Measurements from ENCODE around the gene MCUB.

GRCh38 chr4:109648266-109648996 lies 88.4 kb downstream of the MCUB start:
- no peak for TF ChIP-seq POLR2AphosphoS5 (IDR thresholded peaks at IDR 0.05; ENCODE audit: borderline replicate concordance, low read depth, low read length)
- TF ChIP-seq FOXP2 (optimal IDR thresholded peaks at IDR 0.05; ENCODE audit: control extremely low read depth, extremely low read length, insufficient read depth): no peak
- no peak for TF ChIP-seq EZH2 (IDR thresholded peaks at IDR 0.05)
